ENCODE results near the gene YLPM1. TPM values are rescaled to one million over a fixed set of nuclear protein-coding genes. Genes with fewer than 3 reads are reported as not detected.

YLPM1 gene
- total and polyA plus RNA-seq, 2 donors (not counting 1 experiment from before 2014, with no cell fraction given): 22.4 to 116 TPM

- H3K9ac ChIP-seq (ENCODE audit: low read length): no peak overlapping the region
- TF ChIP-seq CTCF (IDR thresholded peaks at IDR 0.05): no peak
- no peak for TF ChIP-seq EZH2 (IDR thresholded peaks at IDR 0.05; ENCODE audit: borderline replicate concordance, insufficient read depth, low read depth, low read length, poor library complexity, severe bottlenecking)
- 34% methylated on average over 5 of the region's 5 CpGs for WGBS (ENCODE audit: insufficient coverage)
- no peak overlapping the region for H3K4me3 ChIP-seq (ENCODE audit: control extremely low read depth in 1 of 5, extremely low read depth in 1 of 5, insufficient read depth in 1 of 5, low read depth in 2 of 5, low read length in 4 of 5)
- no peaks in the 10 kb centered on the region for H4K20me1 ChIP-seq (ENCODE audit: control insufficient read depth, insufficient read depth, low read length, poor library complexity, severe bottlenecking)
- intact Hi-C loops (cut with micrococcal nuclease): no loop called here
- H3K27ac ChIP-seq (ENCODE audit: low read length in 2 of 2): no peak overlapping the region
- peaks cover 4% of the 10 kb centered on the region for H3K4me1 Mint-ChIP-seq
- no peak overlapping the region for H3K4me3 Mint-ChIP-seq
- H3K9me3 ChIP-seq (ENCODE audit: control extremely low read depth in 1 of 3, control insufficient read depth in 2 of 3, insufficient read depth in 1 of 3, low read length in 2 of 3): no peaks in the 10 kb centered on the region
- H3K9me3 Mint-ChIP-seq (ENCODE audit: insufficient read depth): no peaks in the 10 kb centered on the region
- H3K27ac Mint-ChIP-seq: no peak overlapping the region
- H3K4me2 ChIP-seq (replicated peaks; ENCODE audit: low read depth, low read length, poor library complexity, severe bottlenecking): no peak overlapping the region
- ATAC-seq (ENCODE audit: low read depth): no peak
- H3K36me3 ChIP-seq (replicated peaks in 1 of 2; ENCODE audit: control extremely low read depth in 1 of 2, control insufficient read depth in 1 of 2, extremely low read depth in 1 of 2, insufficient read depth in 2 of 2, low read length in 1 of 2): no peaks in the 10 kb centered on the region
- peaks cover 0 to 11% of the 10 kb centered on the region in 2 donors for H3K4me1 ChIP-seq (ENCODE audit: control insufficient read depth in 2 of 2, insufficient read depth in 2 of 2, low read length in 2 of 2)
- peak overlapping the region; percentile 41 for H2AFZ ChIP-seq (ENCODE audit: insufficient read depth, low read depth, low read length, poor library complexity, severe bottlenecking)
- H3K79me2 ChIP-seq (ENCODE audit: control insufficient read depth, insufficient read depth, low read length): no peaks in the 10 kb centered on the region
- CTCF ChIA-PET: interaction anchor here (41.3 kb wide), 1 partner anchor 33 kb away, joined by 926 read pairs; no protein-coding TSS in a partner anchor
- POLR2A ChIA-PET: no interaction called here
- no peak for DNase-seq
- no peaks in the 10 kb centered on the region for H3K27me3 Mint-ChIP-seq
- H3K27me3 ChIP-seq (replicated peaks in 1 of 4; ENCODE audit: control extremely low read depth in 1 of 4, control insufficient read depth in 3 of 4, insufficient read depth in 4 of 4, low read length in 3 of 4): no peaks in the 10 kb centered on the region
Observed at GRCh38 chr14:74867673-74868072, 104.6 kb downstream of the YLPM1 start.

GRCh38 chr14:74868739-74869138, 105.6 kb downstream of the YLPM1 start:
- Histone ChIP-seq H3K79me2 (ENCODE audit: control insufficient read depth, insufficient read depth, low read length) (no peaks in the 10 kb centered on the region), H3K4me3 (ENCODE audit: control extremely low read depth in 1 of 5, extremely low read depth in 1 of 5, insufficient read depth in 1 of 5, low read depth in 2 of 5, low read length in 4 of 5) (no peak overlapping the region), H3K27me3 (replicated peaks in 1 of 4; ENCODE audit: control extremely low read depth in 1 of 4, control insufficient read depth in 3 of 4, insufficient read depth in 4 of 4, low read length in 3 of 4) (no peaks in the 10 kb centered on the region), H3K36me3 (replicated peaks in 1 of 2; ENCODE audit: control extremely low read depth in 1 of 2, control insufficient read depth in 1 of 2, extremely low read depth in 1 of 2, insufficient read depth in 2 of 2, low read length in 1 of 2) (no peaks in the 10 kb centered on the region), H3K4me1 (ENCODE audit: control insufficient read depth in 2 of 2, insufficient read depth in 2 of 2, low read length in 2 of 2) (peaks cover 0 to 6% of the 10 kb centered on the region in 2 donors), H2AFZ (ENCODE audit: insufficient read depth, low read depth, low read length, poor library complexity, severe bottlenecking) (no peak overlapping the region), H3K27ac (ENCODE audit: low read length in 2 of 2) (no peak overlapping the region), H4K20me1 (ENCODE audit: control insufficient read depth, insufficient read depth, low read length, poor library complexity, severe bottlenecking) (no peaks in the 10 kb centered on the region), H3K4me2 (replicated peaks; ENCODE audit: low read depth, low read length, poor library complexity, severe bottlenecking) (no peak overlapping the region), H3K9ac (ENCODE audit: low read length) (no peak overlapping the region), H3K9me3 (ENCODE audit: control extremely low read depth in 1 of 3, control insufficient read depth in 2 of 3, insufficient read depth in 1 of 3, low read length in 2 of 3) (no peaks in the 10 kb centered on the region)
- no peak overlapping the region for H3K4me3 Mint-ChIP-seq
- DNase-seq (no peak), ATAC-seq (ENCODE audit: low read depth) (no peak)
- H3K27me3 Mint-ChIP-seq: no peaks in the 10 kb centered on the region
- H3K27ac Mint-ChIP-seq: no peak overlapping the region
- ChIA-PET CTCF (interaction anchor here (0.7 to 41.3 kb wide), 3 partner anchors 32 to 220 kb away, joined by 3 to 926 read pairs (median 4); no protein-coding TSS in a partner anchor), POLR2A (no interaction called here)
- peaks cover 4% of the 10 kb centered on the region for H3K4me1 Mint-ChIP-seq
- 100% methylated on average over 1 of the region's 8 CpGs for WGBS (ENCODE audit: insufficient coverage)
- TF ChIP-seq EZH2 (IDR thresholded peaks at IDR 0.05; ENCODE audit: borderline replicate concordance, insufficient read depth, low read depth, low read length, poor library complexity, severe bottlenecking): no peak
- TF ChIP-seq CTCF (IDR thresholded peaks at IDR 0.05): no peak
- H3K9me3 Mint-ChIP-seq (ENCODE audit: insufficient read depth): no peaks in the 10 kb centered on the region
- intact Hi-C loops (cut with micrococcal nuclease): no loop called here

Data from B cell (primary cell).